T-helper 2 cell (primary cell): Measurements from ENCODE around the gene TBC1D10B.
"Not testable (repeated sequence)": the region's sequence is repeated elsewhere in the genome, so short reads cannot be mapped to it uniquely, and the experiment has no call there.

Experiments used
- DNase-seq, 5 experiments: peaks; one replicate each; pipeline versions ENCODE4 v3.0.0 to v3.0.0-alpha.2; 2012 to 2022

The TBC1D10B gene

GRCh38 chr16:30324220-30324619 is 46.1 kb downstream of the TBC1D10B start:
- not testable (repeated sequence) for DNase-seq

DNA sequence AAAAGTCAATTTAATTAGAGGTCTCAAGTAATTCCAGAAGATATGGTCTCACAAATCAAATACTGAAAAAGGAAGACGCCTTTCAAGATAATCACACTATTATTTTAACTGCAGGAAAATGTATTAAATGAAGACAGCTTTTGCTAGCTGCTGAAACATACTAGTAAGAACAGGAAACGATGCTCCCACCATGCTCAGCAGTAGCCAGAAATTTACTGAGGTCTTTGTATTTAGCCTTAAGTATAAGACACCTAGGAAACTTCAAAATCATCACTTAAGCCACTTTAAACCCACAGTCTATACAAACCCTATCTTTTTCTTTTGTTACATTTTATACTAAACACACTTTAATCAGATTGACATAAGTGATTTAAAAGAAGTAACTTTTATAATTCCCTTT is 51.6 kb downstream of the TBC1D10B start:
- not testable (repeated sequence) for DNase-seq

GRCh38 chr16:30310937-30311336 is 59.4 kb downstream of the TBC1D10B start:
- DNase-seq = not testable (repeated sequence)

DNA sequence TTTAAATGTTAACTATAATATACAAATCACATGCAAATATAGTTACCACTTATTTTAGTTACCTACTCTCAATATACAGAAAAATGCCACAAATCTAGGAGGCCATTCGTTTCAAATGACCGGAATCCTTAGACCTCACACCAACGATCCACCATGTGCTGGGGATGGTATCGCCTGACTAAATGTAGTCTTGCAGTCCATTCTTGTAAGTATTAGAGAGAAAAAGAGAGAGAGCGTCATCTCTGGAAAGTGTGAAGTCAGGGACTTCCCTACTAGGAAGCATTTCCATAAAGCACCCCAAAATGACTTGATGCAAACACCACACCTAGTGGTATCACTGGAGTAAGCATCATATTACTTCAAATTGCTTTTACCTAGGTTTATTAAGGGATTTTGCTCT is 61.0 kb downstream of the TBC1D10B start:
- not testable (repeated sequence) for DNase-seq
